Right kidney (tissue), 1 donor: ENCODE measurements around the gene ADGRD2.
A peak's percentile ranks its signal among the peaks of the same experiment; 100 is the strongest.

Experiments
- DNase-seq: peaks from one replicate; pipeline ENCODE4 v3.0.0-alpha.2; 2016

ADGRD2 gene

GRCh38 chr9:124457079-124457886, 7.0 kb downstream of the ADGRD2 start:
- no peak for DNase-seq

GRCh38 chr9:124457887-124458431, 7.7 kb downstream of the ADGRD2 start:
- no peak for DNase-seq

GRCh38 chr9:124458441-124458840, 8.2 kb downstream of the ADGRD2 start:
- no peak for DNase-seq

- DNase-seq: no peak
These were observed 12.5 kb downstream of the ADGRD2 start for GRCh38 chr9:124462739-124463138.

GRCh38 chr9:124465736-124466135, 15.5 kb downstream of the ADGRD2 start:
- DNase-seq: no peak

GRCh38 chr9:124467410-124468060, 17.3 kb downstream of the ADGRD2 start:
- DNase-seq: no peak

- no peak for DNase-seq
These were observed 17.9 kb downstream of the ADGRD2 start for GRCh38 chr9:124468061-124468740.

GRCh38 chr9:124469011-124469832, 19.0 kb downstream of the ADGRD2 start:
- DNase-seq: no peak

GRCh38 chr9:124470306-124470705, 20.1 kb downstream of the ADGRD2 start:
- no peak for DNase-seq

GRCh38 chr9:124470726-124471125, 20.5 kb downstream of the ADGRD2 start:
- no peak for DNase-seq

- no peak for DNase-seq
These were observed 21.5 kb downstream of the ADGRD2 start for GRCh38 chr9:124471761-124472160.

GRCh38 chr9:124472770-124473169, 22.5 kb downstream of the ADGRD2 start:
- no peak for DNase-seq

- DNase-seq: no peak
These were observed 23.1 kb downstream of the ADGRD2 start for GRCh38 chr9:124473310-124473709.

- no peak for DNase-seq
These were observed 23.9 kb downstream of the ADGRD2 start for GRCh38 chr9:124474151-124474550.

- no peak for DNase-seq
These were observed 25.1 kb downstream of the ADGRD2 start for GRCh38 chr9:124475158-124475867.

GRCh38 chr9:124475868-124476690, 25.8 kb downstream of the ADGRD2 start:
- DNase-seq: no peak

- no peak for DNase-seq
These were observed 27.0 kb downstream of the ADGRD2 start for GRCh38 chr9:124477211-124477647.

- peak; percentile 46 for DNase-seq
These were observed 27.5 kb downstream of the ADGRD2 start for GRCh38 chr9:124477648-124478285.

- DNase-seq: no peak
These were observed 28.1 kb downstream of the ADGRD2 start for GRCh38 chr9:124478354-124478753.

- no peak for DNase-seq
These were observed 29.1 kb downstream of the ADGRD2 start for GRCh38 chr9:124479371-124479770.
